MM.1S (cell line): ENCODE data around the gene NYAP2.

Experiments used
- DNase-seq: peaks from one replicate; pipeline ENCODE4 v3.0.0-alpha.2; 2015
- H2AFZ ChIP-seq: fragments of 300-600 bp; sonication (generic); 2 replicates; pipeline ENCODE4 v1.6.0; 2016; ENCODE audit warnings: antibody characterized with exemption, low read length
- H3F3A ChIP-seq: fragments of 300-600 bp; sonication (generic); 2 replicates; pipeline ENCODE4 v1.6.1; 2016; ENCODE audit warnings: mild to moderate bottlenecking, antibody characterized with exemption, low read length, moderate library complexity, mixed read lengths; ENCODE audit not compliant: insufficient read depth
- H3K27ac ChIP-seq: fragments of 300-600 bp; sonication (generic); 2 replicates; pipeline ENCODE4 v1.5.1; 2016; ENCODE audit warnings: mild to moderate bottlenecking, low read length
- H3K27me3 ChIP-seq: fragments of 300-600 bp; sonication (generic); replicated peaks from 2 replicates; pipeline ENCODE4 v1.6.0; 2016; ENCODE audit warnings: low read length; ENCODE audit not compliant: insufficient read depth
- H3K36me3 ChIP-seq: fragments of 300-600 bp; sonication (generic); replicated peaks from 2 replicates; pipeline ENCODE4 v1.6.1; 2016; ENCODE audit warnings: mild to moderate bottlenecking, low read length, mixed read lengths; ENCODE audit not compliant: insufficient read depth
- H3K4me1 ChIP-seq: fragments of 300-600 bp; sonication (generic); 2 replicates; pipeline ENCODE4 v1.6.1; 2016; ENCODE audit warnings: low read length, mixed read lengths
- H3K4me2 ChIP-seq: fragments of 300-600 bp; sonication (generic); 2 replicates; pipeline ENCODE4 v1.6.0; 2016; ENCODE audit warnings: low read depth, low read length
- H3K4me3 ChIP-seq: fragments of 300-600 bp; sonication (generic); 2 replicates; pipeline ENCODE4 v1.5.1; 2016; ENCODE audit warnings: low read length, mixed read lengths
- H3K79me2 ChIP-seq: fragments of 300-600 bp; sonication (generic); 2 replicates; pipeline ENCODE4 v1.6.1; 2016; ENCODE audit warnings: mixed run types, low read length, mixed read lengths
- H3K9ac ChIP-seq: fragments of 300-600 bp; sonication (generic); 2 replicates; pipeline ENCODE4 v1.6.1; 2016; ENCODE audit warnings: low read length, mixed read lengths
- H3K9me2 ChIP-seq: fragments of 300-600 bp; sonication (generic); replicated peaks from 2 replicates; pipeline ENCODE4 v1.6.1; 2016; ENCODE audit warnings: mild to moderate bottlenecking, low read length, mixed read lengths; ENCODE audit not compliant: insufficient read depth
- H3K9me3 ChIP-seq: fragments of 300-600 bp; sonication (generic); replicated peaks from 2 replicates; pipeline ENCODE4 v1.6.1; 2016; ENCODE audit warnings: mild to moderate bottlenecking, low read length, mixed read lengths; ENCODE audit not compliant: insufficient read depth
- H4K20me1 ChIP-seq: fragments of 300-600 bp; sonication (generic); 2 replicates; pipeline ENCODE4 v1.6.1; 2016; ENCODE audit warnings: mild to moderate bottlenecking, low read length, moderate library complexity, mixed read lengths; ENCODE audit not compliant: insufficient read depth
- EZH2 ChIP-seq: fragments of 300-600 bp; sonication (generic); optimal IDR thresholded peaks from 2 replicates; pipeline ENCODE3; 2017; ENCODE audit warnings: low read depth, mild to moderate bottlenecking, antibody characterized with exemption, low read length, mixed read lengths
- EZH2phosphoT487 ChIP-seq: fragments of 300-600 bp; sonication (generic); IDR thresholded peaks from 2 replicates; pipeline ENCODE4 v1.6.1; 2018; ENCODE audit warnings: antibody characterized with exemption, low read length
- TF ChIP-seq, protein P1 (sequence below): fragments of 300-600 bp; sonication (generic); IDR thresholded peaks from 2 replicates; pipeline ENCODE4 v1.5.1; 2016; ENCODE audit warnings: antibody characterized with exemption, low read length, mixed read lengths

Gene NYAP2

DNA sequence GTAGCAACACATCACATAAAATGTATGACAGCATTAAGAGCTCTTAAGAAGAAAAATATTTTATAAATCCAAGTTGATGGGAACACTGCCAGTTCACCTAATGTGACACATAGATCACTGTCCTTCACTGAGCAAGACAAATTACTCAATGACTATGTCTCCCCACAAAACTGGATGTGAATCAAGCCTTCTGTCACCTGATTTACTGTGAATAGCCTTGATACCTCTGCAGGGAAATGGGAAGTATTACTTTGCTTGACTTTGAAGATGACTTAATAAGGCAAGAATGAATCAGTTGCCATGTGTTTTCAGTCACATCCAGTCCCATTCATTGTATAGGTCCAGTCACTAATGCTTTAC lies 94.6 kb downstream of the NYAP2 start:
- no peaks in the 10 kb centered on the region for H3K9me3 ChIP-seq
- no peaks in the 10 kb centered on the region for H3K4me1 ChIP-seq
- H4K20me1 ChIP-seq, result no peaks in the 10 kb centered on the region
- no peaks in the 10 kb centered on the region for H3K36me3 ChIP-seq
- H3K9ac ChIP-seq, result no peak overlapping the region
- no peaks in the 10 kb centered on the region for H3K27me3 ChIP-seq
- no peak overlapping the region for H3K4me3 ChIP-seq
- H3K4me2 ChIP-seq, result no peak overlapping the region
- no peak for DNase-seq
- no peaks in the 10 kb centered on the region for H3F3A ChIP-seq
- TF ChIP-seq, protein P1, sequence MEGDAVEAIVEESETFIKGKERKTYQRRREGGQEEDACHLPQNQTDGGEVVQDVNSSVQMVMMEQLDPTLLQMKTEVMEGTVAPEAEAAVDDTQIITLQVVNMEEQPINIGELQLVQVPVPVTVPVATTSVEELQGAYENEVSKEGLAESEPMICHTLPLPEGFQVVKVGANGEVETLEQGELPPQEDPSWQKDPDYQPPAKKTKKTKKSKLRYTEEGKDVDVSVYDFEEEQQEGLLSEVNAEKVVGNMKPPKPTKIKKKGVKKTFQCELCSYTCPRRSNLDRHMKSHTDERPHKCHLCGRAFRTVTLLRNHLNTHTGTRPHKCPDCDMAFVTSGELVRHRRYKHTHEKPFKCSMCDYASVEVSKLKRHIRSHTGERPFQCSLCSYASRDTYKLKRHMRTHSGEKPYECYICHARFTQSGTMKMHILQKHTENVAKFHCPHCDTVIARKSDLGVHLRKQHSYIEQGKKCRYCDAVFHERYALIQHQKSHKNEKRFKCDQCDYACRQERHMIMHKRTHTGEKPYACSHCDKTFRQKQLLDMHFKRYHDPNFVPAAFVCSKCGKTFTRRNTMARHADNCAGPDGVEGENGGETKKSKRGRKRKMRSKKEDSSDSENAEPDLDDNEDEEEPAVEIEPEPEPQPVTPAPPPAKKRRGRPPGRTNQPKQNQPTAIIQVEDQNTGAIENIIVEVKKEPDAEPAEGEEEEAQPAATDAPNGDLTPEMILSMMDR, result no peak
- TF ChIP-seq EZH2phosphoT487 (no peak), EZH2 (no peak)
- no peaks in the 10 kb centered on the region for H3K9me2 ChIP-seq
- no peak overlapping the region for H2AFZ ChIP-seq
- H3K27ac ChIP-seq, result no peak overlapping the region
- no peaks in the 10 kb centered on the region for H3K79me2 ChIP-seq

DNA sequence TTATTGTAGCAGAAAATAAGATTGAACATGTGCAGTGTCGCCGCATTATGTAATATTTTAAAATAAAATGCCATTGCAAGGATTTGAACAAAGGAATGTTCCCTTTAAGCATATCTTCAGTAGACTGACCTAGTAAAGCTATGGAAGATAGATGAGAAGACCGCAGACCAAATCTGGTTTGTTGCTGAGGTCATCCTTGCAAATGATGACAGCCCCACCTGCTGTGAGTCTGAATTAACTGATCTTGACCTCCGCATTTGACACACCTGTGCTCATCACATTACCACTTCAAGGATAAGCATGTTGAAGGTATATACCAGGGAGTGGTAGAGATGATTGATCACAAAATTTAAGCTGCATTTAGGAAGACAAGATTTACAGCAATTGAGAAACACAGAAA lies 96.2 kb downstream of the NYAP2 start:
- H3K4me3 ChIP-seq, result no peak overlapping the region
- H3K36me3 ChIP-seq, result no peaks in the 10 kb centered on the region
- no peak overlapping the region for H2AFZ ChIP-seq
- no peaks in the 10 kb centered on the region for H3K79me2 ChIP-seq
- TF ChIP-seq EZH2phosphoT487, result no peak
- TF ChIP-seq, protein P1, result peak; percentile 9; the same call in 1 of the 2 replicates
- H3K4me1 ChIP-seq, result no peaks in the 10 kb centered on the region
- no peaks in the 10 kb centered on the region for H4K20me1 ChIP-seq
- H3K9me2 ChIP-seq, result no peaks in the 10 kb centered on the region
- H3K27me3 ChIP-seq, result no peaks in the 10 kb centered on the region
- H3K9ac ChIP-seq, result no peak overlapping the region
- H3K4me2 ChIP-seq, result no peak overlapping the region
- DNase-seq, result no peak
- H3K9me3 ChIP-seq, result no peaks in the 10 kb centered on the region
- no peak overlapping the region for H3K27ac ChIP-seq
- H3F3A ChIP-seq, result no peaks in the 10 kb centered on the region

DNA sequence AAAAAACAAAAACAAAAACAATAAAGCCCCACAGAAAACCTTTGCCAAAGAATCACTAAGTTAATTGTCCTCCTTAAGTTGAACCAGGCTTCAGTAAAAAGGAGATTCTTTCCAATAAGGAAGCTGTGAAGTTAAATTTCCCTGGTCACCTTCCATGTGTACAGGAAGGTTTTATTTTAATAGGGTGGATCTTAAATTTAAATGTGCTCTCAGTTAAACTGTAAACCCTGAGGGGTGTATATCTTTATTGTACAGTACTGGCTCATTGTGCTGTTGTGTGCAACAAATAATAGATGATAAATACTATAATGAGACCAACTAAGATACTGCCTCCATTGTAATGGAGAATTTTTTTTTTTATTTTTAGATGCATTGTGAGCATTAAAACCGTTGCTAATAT lies 97.1 kb downstream of the NYAP2 start:
- Histone ChIP-seq H3K9ac (no peak overlapping the region), H3K9me3 (no peaks in the 10 kb centered on the region), H4K20me1 (no peaks in the 10 kb centered on the region), H3K36me3 (no peaks in the 10 kb centered on the region), H3K9me2 (no peaks in the 10 kb centered on the region), H3K27ac (no peak overlapping the region), H3K27me3 (no peaks in the 10 kb centered on the region), H3F3A (no peaks in the 10 kb centered on the region), H2AFZ (no peak overlapping the region), H3K4me1 (no peaks in the 10 kb centered on the region), H3K4me2 (no peak overlapping the region), H3K4me3 (no peak overlapping the region), H3K79me2 (no peaks in the 10 kb centered on the region)
- no peak for DNase-seq
- TF ChIP-seq EZH2phosphoT487 (no peak), EZH2 (no peak)
- TF ChIP-seq, protein P1, result no peak
